HG02852 (cell line): ENCODE measurements around the gene VAT1L.

ENCODE experiments used
- ATAC-seq: cut with Tn5 transposase; IDR thresholded peaks from one replicate; pipeline ENCODE4 v1.9.1; 2021; ENCODE audit warnings: mild to moderate bottlenecking, moderate library complexity; ENCODE audit not compliant: unreplicated experiment

VAT1L gene

GRCh38 chr16:77833921-77834634, 45.7 kb downstream of the VAT1L start:
- ATAC-seq, result no peak

- no peak for ATAC-seq
Measured at GRCh38 chr16:77834635-77835540, 46.5 kb downstream of the VAT1L start.

DNA sequence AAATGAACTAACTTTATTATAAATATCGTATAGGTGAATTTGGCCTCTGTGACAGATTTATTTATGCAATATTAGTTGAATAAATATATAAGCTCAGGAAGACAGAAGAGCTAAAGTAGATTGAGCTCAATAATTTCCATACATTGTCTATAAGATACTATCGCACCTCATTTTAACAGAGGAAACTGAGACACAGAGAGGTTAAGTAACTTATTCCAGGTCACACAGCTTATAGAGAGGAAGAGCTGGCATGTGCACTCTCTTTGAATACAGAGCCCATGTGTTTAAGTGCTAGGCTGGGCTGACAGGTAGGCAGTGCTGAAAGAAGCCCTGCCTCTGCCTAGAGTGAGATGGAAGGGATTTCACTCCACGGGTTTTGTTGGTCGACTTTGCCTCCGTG, 48.4 kb downstream of the VAT1L start:
- ATAC-seq, result no peak

DNA sequence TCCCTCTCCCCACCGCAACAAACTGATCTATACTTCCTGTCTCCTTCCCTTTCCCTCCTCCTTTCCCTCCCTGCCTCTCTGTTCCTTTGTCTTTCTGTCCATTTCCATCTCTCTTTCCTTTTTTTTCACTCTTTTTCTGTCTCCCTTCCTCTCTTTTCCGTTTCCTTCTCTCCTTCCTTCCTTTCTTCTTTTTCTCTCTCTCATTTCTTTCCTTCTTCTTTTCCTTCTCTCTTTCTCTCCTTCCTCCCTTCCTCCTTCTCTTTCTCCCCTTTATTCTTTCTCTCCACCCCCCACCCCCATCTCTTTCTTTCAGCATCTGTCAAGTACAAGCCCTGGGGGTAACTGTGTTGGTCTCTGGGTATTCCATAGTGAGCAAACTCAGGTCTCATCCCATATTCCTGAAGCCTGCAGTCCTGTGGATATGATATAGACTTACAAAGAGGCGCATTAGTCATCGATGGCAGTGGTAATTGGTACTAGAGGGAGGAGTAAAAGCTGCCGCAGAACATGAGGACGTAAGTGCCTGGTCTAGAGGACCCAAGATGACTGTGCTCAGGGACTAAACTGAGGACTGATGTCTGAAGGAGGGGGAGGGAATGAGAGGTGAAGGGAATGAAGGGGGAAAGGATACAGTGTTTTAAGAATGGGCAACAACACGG, 50.4 kb downstream of the VAT1L start:
- ATAC-seq, result no peak

DNA sequence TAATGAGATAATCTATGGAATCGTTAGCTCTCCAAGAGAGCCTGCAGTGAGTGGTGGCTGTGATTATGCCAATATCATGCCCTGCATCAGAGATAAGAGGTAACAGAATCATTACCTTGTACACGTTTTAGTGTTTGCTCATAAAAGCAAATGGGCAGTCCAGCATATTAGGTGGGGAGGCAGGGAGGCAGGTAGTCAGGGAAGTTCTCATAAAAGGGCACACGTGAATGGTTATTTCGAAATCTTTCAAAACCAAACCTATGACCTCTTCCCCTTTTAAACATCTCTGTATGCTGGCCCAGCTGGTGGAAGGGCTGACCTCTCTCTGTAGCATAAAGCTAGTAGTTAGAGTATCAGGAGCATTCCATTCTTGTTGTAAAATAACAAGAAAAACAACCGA, 51.7 kb downstream of the VAT1L start:
- ATAC-seq, result no peak

GRCh38 chr16:77840673-77841501, 52.5 kb downstream of the VAT1L start:
- ATAC-seq, result no peak

GRCh38 chr16:77841502-77841763, 53.1 kb downstream of the VAT1L start:
- ATAC-seq, result no peak

DNA sequence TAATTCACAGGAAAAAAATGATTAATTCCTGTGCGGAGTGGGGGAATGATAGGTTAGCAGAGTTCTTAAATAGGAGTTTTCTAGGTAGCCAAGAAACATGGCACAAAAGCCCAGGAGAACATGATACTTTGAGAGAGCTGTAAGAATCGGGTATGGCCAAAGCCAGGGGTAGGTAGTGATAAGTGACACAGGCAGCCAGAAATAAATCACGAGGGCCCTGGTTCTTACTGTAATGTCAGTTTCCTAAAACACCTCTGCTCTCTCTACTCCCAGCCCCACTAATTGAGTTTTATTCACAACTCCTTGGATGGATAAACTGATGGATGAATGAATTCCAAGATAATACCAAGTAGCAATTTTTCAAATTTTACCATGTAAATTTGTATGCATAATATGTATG, 54.1 kb downstream of the VAT1L start:
- no peak for ATAC-seq

DNA sequence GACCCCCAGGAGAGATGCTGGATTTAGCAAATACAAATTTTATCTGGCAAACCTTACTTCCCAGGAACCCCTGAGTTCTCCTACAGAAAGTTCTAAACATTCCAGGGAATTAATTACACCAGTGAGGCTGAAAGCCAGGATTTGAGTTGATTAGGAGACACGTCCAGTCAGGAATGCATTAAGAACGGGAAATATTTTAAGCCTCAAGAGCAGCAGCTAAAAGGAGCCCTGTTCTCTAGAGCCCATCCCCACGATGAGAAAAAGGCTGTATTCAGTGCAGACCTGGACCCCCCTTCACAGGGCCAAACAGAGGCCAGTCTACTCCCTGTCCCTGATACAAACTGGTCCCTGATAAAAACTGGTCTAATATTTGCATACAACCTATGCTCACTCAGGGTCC, 55.0 kb downstream of the VAT1L start:
- ATAC-seq, result no peak

GRCh38 chr16:77844801-77845200, 56.4 kb downstream of the VAT1L start:
- ATAC-seq, result no peak

DNA sequence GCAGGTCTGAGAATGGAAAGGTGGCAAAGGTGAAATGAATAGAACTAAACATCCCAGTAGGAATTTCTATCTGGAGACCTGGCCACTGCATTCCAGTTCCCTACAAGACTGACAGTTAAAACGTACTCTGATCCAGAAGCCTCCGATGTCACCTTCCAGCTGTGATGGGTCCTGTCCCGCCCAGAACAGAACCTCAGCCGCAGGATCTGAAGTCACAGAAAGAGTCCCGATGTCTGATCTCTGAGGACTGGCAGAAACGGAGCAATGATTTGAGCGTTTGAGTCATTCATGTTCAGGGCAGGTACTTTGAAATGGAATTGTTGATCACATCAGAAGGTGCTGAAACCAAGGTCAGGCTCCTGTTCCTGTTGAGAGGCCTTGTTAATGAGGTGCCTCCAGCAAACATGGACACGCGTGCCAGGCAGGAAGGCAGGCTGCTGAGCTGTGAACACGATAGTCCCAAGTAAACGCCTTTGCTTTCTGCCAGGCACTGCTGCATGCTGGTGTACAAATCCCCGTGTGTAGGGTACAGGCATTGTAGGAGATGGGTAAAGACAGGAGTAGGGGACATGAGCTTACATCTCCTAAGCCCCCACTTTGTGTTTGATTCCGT, 61.4 kb downstream of the VAT1L start:
- ATAC-seq, result no peak

- no peak for ATAC-seq
Measured at GRCh38 chr16:77850636-77851333, 62.4 kb downstream of the VAT1L start.

DNA sequence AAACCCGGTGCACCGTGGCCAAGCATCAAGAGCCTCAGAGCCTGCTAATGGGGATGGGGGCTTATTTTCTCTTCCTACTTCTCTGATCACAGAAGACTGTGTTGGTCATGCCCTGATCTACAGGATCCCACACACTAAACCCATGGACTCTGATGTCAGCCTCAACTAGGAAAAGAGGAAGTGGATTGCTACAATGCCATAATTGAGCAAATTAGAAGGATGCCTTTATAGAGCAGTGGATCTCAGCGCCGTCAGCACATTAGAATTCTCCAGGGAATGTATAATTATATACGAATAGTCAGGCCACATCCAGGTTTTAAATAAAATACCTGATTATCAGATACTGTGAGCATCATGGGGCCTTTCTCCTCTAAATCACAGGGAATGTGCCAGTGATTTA, 64.8 kb downstream of the VAT1L start:
- no peak for ATAC-seq

DNA sequence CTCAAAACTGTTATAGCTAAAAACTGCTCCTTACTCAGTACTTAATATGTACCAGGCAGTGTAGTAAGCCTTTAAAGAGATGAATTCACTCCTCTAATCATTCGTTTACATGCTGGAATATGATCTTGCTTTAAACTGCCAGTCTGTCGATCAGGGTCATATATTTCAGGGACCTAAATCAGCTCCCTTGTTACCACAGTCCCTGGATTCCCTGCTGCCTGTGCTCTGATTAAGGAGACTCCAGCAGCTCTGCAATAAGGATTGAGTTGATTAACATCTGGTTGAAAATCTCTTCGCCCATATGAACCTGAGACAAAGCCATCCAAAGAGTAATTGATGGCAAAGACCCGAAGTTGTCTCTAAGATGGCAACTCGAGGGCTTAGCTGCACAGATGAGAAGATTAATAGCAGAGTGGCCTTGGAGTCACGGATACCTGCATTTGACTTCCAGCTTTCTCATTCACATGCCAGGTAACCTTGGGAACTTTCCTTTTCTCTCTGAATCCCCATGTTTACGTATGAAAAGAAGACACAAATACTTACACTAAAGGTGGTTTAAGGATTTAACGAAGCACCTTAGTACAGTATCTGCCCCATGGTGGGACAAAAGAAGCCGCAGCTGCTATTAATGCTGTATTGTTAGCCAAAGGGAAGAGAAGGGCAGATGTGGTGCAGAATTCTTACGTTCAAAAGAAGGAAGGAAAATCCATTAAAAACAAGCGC, 68.2 kb downstream of the VAT1L start:
- ATAC-seq, result no peak

GRCh38 chr16:77858060-77858459, 69.7 kb downstream of the VAT1L start:
- no peak for ATAC-seq

- no peak for ATAC-seq
Measured at GRCh38 chr16:77859493-77860232, 71.3 kb downstream of the VAT1L start.

DNA sequence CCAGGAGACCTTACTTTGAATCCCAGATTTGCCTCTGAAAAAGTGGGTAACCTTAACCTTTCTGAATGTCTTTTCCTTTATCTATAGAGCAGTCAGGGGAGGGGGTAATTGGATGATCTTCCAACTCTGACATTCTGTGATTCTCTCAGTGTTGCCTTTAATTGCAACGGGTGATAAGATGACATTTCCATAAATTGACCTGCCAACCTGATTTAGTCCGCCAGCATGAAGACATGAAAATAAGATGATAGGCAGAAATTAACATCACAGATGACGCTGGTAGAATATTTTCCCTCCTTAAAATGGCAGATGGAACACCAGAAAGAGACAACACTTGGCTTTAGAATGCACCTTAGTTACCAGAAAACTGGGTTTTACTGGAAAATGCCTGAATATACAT, 72.6 kb downstream of the VAT1L start:
- ATAC-seq, result no peak

GRCh38 chr16:77863250-77863649, 74.9 kb downstream of the VAT1L start:
- no peak for ATAC-seq

DNA sequence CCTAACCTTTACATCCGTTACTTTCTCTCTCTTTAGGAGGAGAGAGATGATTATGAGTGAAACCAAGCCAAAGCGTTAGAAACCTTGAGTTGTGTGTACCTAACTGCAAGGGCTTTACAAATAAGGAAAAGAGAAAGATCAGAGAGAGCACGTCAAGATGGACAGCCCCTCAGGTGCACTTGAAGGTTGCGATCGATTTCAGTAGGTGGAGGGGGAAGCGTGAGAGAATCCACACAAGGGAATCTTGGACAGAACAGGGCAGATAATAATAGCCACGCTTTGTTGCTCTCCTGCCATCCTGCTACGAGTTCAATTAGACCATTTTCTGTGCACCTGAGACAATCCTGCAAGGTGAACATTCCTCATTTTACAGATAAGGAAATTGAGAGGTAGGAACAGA, 78.4 kb downstream of the VAT1L start:
- no peak for ATAC-seq
